Nucleus accumbens (tissue), 56 donors: ENCODE data around the gene MRPL55.
"Not testable (repeated sequence)": the region's sequence is repeated elsewhere in the genome, so short reads cannot be mapped to it uniquely, and the experiment has no call there.

Source experiments
- DNase-seq, 56 donors: peaks; one replicate each; lab custom pipeline; 2025; lab: John Stamatoyannopoulos, UW

MRPL55 gene

GRCh38 chr1:228125185-228125584 is 16.1 kb upstream of the MRPL55 start:
- DNase-seq: no peak

GRCh38 chr1:228123505-228123904 is 14.4 kb upstream of the MRPL55 start:
- DNase-seq: no peak

GRCh38 chr1:228122921-228123441 is 13.9 kb upstream of the MRPL55 start:
- DNase-seq: no peak

- DNase-seq: no peak
These were observed 11.9 kb upstream of the MRPL55 start for GRCh38 chr1:228120857-228121489.

- DNase-seq: no peak
These were observed 11.3 kb upstream of the MRPL55 start for GRCh38 chr1:228120351-228120750.

GRCh38 chr1:228118040-228118439 is 8.9 kb upstream of the MRPL55 start:
- DNase-seq: no peak

GRCh38 chr1:228117335-228117734 is 8.2 kb upstream of the MRPL55 start:
- DNase-seq: no peak

GRCh38 chr1:228114827-228115226 is 5.7 kb upstream of the MRPL55 start:
- no peak for DNase-seq

- DNase-seq: no peak
These were observed 3.5 kb upstream of the MRPL55 start for GRCh38 chr1:228112617-228113016.

GRCh38 chr1:228112167-228112566 is 3.1 kb upstream of the MRPL55 start:
- DNase-seq: no peak

- DNase-seq: not testable (repeated sequence)
These were observed 2.2 kb upstream of the MRPL55 start for GRCh38 chr1:228111315-228111714.

- DNase-seq: no peak
These were observed 1.5 kb upstream of the MRPL55 start for GRCh38 chr1:228110556-228110955.

- peak in 1 of 56 donors; percentile 31 for DNase-seq
These were observed 926 bp upstream of the MRPL55 start for GRCh38 chr1:228109962-228110488.

- no peak for DNase-seq
These were observed 392 bp downstream of the MRPL55 start for GRCh38 chr1:228108742-228109072.

GRCh38 chr1:228108055-228108690 is 926 bp downstream of the MRPL55 start:
- DNase-seq: no peak

GRCh38 chr1:228107636-228108035 is 1.5 kb downstream of the MRPL55 start:
- DNase-seq: no peak

- DNase-seq: no peak
These were observed 2.4 kb downstream of the MRPL55 start for GRCh38 chr1:228106800-228107054.

- no peak for DNase-seq
These were observed 2.9 kb downstream of the MRPL55 start for GRCh38 chr1:228105996-228106799.

- no peak for DNase-seq
These were observed 3.7 kb downstream of the MRPL55 start for GRCh38 chr1:228105270-228105995.

- DNase-seq: no peak
These were observed 4.4 kb downstream of the MRPL55 start for GRCh38 chr1:228104526-228105269.
